Measurements from ENCODE around the gene SYNDIG1. TPM values are rescaled to one million over a fixed set of nuclear protein-coding genes. Genes with fewer than 3 reads are reported as not detected.

The SYNDIG1 gene
- total RNA-seq, 2 experiments from 2014 or later = not detected

DNA sequence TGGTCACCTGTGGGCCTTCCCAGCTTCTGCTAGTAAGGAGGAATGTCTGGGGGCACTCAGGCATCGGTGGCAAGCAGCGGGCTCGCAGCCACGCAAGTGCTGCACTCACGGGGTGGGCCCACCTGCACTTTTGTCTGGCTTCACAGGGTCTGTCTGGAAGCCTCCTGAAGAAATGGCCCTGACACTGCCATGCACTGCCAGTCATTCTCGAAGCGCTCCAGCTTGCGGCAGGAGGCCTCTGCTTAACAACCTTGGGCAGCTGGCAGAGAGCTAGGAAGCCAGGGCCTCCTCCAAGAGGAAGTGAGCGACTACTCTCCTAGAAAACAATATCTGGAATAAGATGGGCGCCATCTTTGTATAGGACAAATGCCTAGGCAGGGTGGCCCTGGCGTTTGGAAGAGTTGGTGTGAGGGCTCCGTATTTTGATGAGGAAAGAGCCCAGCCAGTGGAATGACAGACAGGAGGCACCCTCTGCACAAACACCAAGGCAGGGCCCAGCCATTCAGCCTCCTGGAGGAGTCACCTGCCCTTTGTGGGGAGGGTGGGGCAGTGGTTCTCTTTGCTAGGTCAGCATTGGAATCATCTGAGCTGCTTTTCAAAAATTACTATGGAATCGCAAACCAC is 113.9 kb downstream of the SYNDIG1 start:
- ChIA-PET CTCF (ENCODE audit: unreplicated experiment) (no interaction called here), POLR2A (no interaction called here)
- H2AFZ ChIP-seq (ENCODE audit: low read length) = no peak overlapping the region
- no peak for TF ChIP-seq EZH2phosphoT487 (IDR thresholded peaks at IDR 0.05; ENCODE audit: borderline replicate concordance, low read depth, low read length)
- TF ChIP-seq, protein P1, sequence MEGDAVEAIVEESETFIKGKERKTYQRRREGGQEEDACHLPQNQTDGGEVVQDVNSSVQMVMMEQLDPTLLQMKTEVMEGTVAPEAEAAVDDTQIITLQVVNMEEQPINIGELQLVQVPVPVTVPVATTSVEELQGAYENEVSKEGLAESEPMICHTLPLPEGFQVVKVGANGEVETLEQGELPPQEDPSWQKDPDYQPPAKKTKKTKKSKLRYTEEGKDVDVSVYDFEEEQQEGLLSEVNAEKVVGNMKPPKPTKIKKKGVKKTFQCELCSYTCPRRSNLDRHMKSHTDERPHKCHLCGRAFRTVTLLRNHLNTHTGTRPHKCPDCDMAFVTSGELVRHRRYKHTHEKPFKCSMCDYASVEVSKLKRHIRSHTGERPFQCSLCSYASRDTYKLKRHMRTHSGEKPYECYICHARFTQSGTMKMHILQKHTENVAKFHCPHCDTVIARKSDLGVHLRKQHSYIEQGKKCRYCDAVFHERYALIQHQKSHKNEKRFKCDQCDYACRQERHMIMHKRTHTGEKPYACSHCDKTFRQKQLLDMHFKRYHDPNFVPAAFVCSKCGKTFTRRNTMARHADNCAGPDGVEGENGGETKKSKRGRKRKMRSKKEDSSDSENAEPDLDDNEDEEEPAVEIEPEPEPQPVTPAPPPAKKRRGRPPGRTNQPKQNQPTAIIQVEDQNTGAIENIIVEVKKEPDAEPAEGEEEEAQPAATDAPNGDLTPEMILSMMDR (conservative IDR thresholded peaks at IDR 0.05; ENCODE audit: low read length) = no peak
- intact Hi-C loops (cut with micrococcal nuclease; ENCODE audit: unreplicated experiment) = no loop called here
- no peak overlapping the region for H3K4me3 ChIP-seq (ENCODE audit: low read depth, low read length, poor library complexity, severe bottlenecking)
- H3K4me2 ChIP-seq (ENCODE audit: low read length) = no peak overlapping the region
- no peak overlapping the region for H3K27ac ChIP-seq (ENCODE audit: low read depth, low read length, poor library complexity, severe bottlenecking)
- no peaks in the 10 kb centered on the region for H3K36me3 ChIP-seq (ENCODE audit: insufficient read depth, low read length)
- H3K4me1 ChIP-seq (ENCODE audit: insufficient read depth, low read length, poor library complexity, severe bottlenecking) = peaks cover 9% of the 10 kb centered on the region
- DNase-seq (ENCODE audit: low spot score) = no peak
- no peaks in the 10 kb centered on the region for H3K79me2 ChIP-seq (ENCODE audit: insufficient read depth, low read depth, low read length)
- H3K9me2 ChIP-seq (ENCODE audit: insufficient read depth, low read length) = no peaks in the 10 kb centered on the region
- no TSS peak for BruUV-seq (replicated peaks)
- H4K20me1 ChIP-seq (ENCODE audit: insufficient read depth, low read length) = no peaks in the 10 kb centered on the region
- no peaks in the 10 kb centered on the region for H3K9me3 ChIP-seq (ENCODE audit: low read length)

- H3K27ac ChIP-seq (ENCODE audit: low read depth, low read length, poor library complexity, severe bottlenecking) = no peak overlapping the region
- intact Hi-C loops (cut with micrococcal nuclease; ENCODE audit: unreplicated experiment) = no loop called here
- H2AFZ ChIP-seq (ENCODE audit: low read length) = no peak overlapping the region
- no peak overlapping the region for H3K4me3 ChIP-seq (ENCODE audit: low read depth, low read length, poor library complexity, severe bottlenecking)
- no peaks in the 10 kb centered on the region for H3K79me2 ChIP-seq (ENCODE audit: insufficient read depth, low read depth, low read length)
- CTCF ChIA-PET (ENCODE audit: unreplicated experiment) = no interaction called here
- H4K20me1 ChIP-seq (ENCODE audit: insufficient read depth, low read length) = no peaks in the 10 kb centered on the region
- H3K36me3 ChIP-seq (ENCODE audit: insufficient read depth, low read length) = no peaks in the 10 kb centered on the region
- TF ChIP-seq, protein P1 (conservative IDR thresholded peaks at IDR 0.05; ENCODE audit: low read length) = no peak
- TF ChIP-seq EZH2phosphoT487 (IDR thresholded peaks at IDR 0.05; ENCODE audit: borderline replicate concordance, low read depth, low read length) = no peak
- POLR2A ChIA-PET = no interaction called here
- no peaks in the 10 kb centered on the region for H3K9me2 ChIP-seq (ENCODE audit: insufficient read depth, low read length)
- H3K4me2 ChIP-seq (ENCODE audit: low read length) = no peak overlapping the region
- H3K4me1 ChIP-seq (ENCODE audit: insufficient read depth, low read length, poor library complexity, severe bottlenecking) = peaks cover 9% of the 10 kb centered on the region
- no TSS peak for BruUV-seq (replicated peaks)
- DNase-seq (ENCODE audit: low spot score) = no peak
- no peaks in the 10 kb centered on the region for H3K9me3 ChIP-seq (ENCODE audit: low read length)
These were observed 114.6 kb downstream of the SYNDIG1 start for GRCh38 chr20:24584078-24584477.

GRCh38 chr20:24584538-24585356 is 115.3 kb downstream of the SYNDIG1 start:
- Histone ChIP-seq H3K4me2 (ENCODE audit: low read length) (peak overlapping the region; percentile 7; the same call in 1 of the 2 replicates), H4K20me1 (ENCODE audit: insufficient read depth, low read length) (no peaks in the 10 kb centered on the region), H3K9me3 (ENCODE audit: low read length) (no peaks in the 10 kb centered on the region), H3K79me2 (ENCODE audit: insufficient read depth, low read depth, low read length) (no peaks in the 10 kb centered on the region), H3K36me3 (ENCODE audit: insufficient read depth, low read length) (no peaks in the 10 kb centered on the region), H2AFZ (ENCODE audit: low read length) (no peak overlapping the region), H3K4me1 (ENCODE audit: insufficient read depth, low read length, poor library complexity, severe bottlenecking) (peaks cover 9% of the 10 kb centered on the region), H3K9me2 (ENCODE audit: insufficient read depth, low read length) (no peaks in the 10 kb centered on the region), H3K27ac (ENCODE audit: low read depth, low read length, poor library complexity, severe bottlenecking) (no peak overlapping the region), H3K4me3 (ENCODE audit: low read depth, low read length, poor library complexity, severe bottlenecking) (no peak overlapping the region)
- CTCF ChIA-PET (ENCODE audit: unreplicated experiment) = no interaction called here
- DNase-seq (ENCODE audit: low spot score) = peak; percentile 24
- TF ChIP-seq, protein P1 (conservative IDR thresholded peaks at IDR 0.05; ENCODE audit: low read length) = no peak
- no peak for TF ChIP-seq EZH2phosphoT487 (IDR thresholded peaks at IDR 0.05; ENCODE audit: borderline replicate concordance, low read depth, low read length)
- intact Hi-C loops (cut with micrococcal nuclease; ENCODE audit: unreplicated experiment) = no loop called here
- BruUV-seq (replicated peaks) = no TSS peak
- POLR2A ChIA-PET = no interaction called here
